Caki2 (cell line): Measurements from ENCODE around the gene SKAP1. TPM values are rescaled to one million over a fixed set of nuclear protein-coding genes. Genes with fewer than 3 reads are reported as not detected.

Experiments used
- DNase-seq: peaks from one replicate; pipeline ENCODE4 v3.0.0-alpha.2; 2015; ENCODE audit warnings: low read depth
- in situ Hi-C: cut with HindIII; loops from 2 replicates; pipeline ENCODE4 v1.10.0; 2016; ENCODE audit warnings: low sequenced_read_pairs, low pct_unique_long_range_greater_than_20kb, mixed read lengths
- total RNA-seq: library from RNA; depleted of rRNA; stranded (reverse); fragments of >200 nt; shearing (Covaris generic); gene quantifications from 2 replicates; pipeline ENCODE4 v1.2.3, GENCODE V29; 2014; ENCODE audit warnings: low replicate concordance; rRNA removed

SKAP1 gene
- 0.88 TPM in 1 of 2 replicates, not detected in the other for total RNA-seq

- no peak for DNase-seq
- in situ Hi-C loops: no loop called here
Observed at GRCh38 chr17:48429638-48430586, at the start of gene SKAP1. SKAP1 (minus strand) TSS chr17:48430214.

DNA sequence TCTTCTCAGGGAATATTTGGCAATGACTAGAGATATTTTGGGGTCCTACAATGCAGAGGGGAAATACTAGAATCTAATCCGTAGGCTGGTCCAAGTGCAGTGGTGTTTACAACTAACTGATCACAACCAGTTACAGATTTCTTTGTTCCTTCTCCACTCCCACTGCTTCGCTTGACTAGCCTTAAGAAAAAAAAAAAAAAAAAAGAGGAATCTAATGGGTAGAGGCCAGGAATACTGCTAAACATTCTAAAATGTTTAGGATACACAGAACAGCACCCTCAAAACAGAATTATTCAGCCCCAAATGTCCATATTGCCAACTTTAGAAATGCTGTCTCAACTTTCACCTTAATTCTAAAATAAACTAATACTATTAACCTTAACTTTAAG lies 49.0 kb upstream of the SKAP1 start:
- DNase-seq: peak; percentile 55

DNA sequence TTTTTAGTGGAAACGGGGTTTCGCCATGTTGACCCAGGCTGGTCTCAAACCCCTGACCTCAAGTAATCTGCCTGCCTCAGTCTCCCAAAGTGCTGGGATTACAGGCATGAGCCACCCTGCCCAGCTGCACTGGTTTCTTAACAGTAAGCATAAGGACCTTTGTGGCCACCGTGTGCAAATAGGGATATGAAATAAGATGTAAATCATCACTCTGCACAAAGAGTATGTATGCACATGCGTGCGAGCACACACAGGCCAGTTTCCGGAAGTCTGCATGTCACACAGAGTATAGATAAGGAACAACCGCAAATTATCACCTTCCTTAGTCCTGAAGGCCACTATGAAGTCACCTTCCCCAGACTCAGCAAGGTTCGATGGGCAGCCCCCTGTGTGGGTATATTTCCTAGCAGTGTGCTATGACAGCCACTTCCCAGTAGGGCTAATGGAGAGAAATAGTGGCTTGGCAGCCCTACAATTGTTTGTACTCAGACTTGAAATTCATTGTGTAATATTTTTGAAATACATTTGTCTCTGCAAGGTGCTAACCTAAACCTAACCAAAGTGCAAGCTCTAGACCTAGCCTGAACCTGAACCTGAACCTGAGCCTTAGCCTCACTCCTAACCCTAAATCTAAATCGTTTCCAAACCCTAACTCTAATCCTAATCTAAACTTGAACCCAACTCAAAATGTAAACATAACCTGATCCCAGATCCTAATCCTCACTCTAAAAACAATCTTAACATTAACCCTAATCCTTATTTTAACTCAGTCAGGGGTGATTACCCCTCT lies 48.4 kb upstream of the SKAP1 start:
- in situ Hi-C loops: no loop called here
- DNase-seq: no peak

More for the DNA sequence above, 49.0 kb upstream of the SKAP1 start:
- in situ Hi-C loops: no loop called here

- no peak for DNase-seq
- in situ Hi-C loops: no loop called here
Observed at GRCh38 chr17:48477221-48477620, 47.2 kb upstream of the SKAP1 start.

GRCh38 chr17:48472411-48473281 lies 42.6 kb upstream of the SKAP1 start:
- DNase-seq: peak; percentile 88
- in situ Hi-C loops: no loop called here

- DNase-seq: no peak
- in situ Hi-C loops: no loop called here
Observed at GRCh38 chr17:48471817-48472410, 41.9 kb upstream of the SKAP1 start.

GRCh38 chr17:48470388-48471034 lies 40.5 kb upstream of the SKAP1 start:
- in situ Hi-C loops: no loop called here
- no peak for DNase-seq

DNA sequence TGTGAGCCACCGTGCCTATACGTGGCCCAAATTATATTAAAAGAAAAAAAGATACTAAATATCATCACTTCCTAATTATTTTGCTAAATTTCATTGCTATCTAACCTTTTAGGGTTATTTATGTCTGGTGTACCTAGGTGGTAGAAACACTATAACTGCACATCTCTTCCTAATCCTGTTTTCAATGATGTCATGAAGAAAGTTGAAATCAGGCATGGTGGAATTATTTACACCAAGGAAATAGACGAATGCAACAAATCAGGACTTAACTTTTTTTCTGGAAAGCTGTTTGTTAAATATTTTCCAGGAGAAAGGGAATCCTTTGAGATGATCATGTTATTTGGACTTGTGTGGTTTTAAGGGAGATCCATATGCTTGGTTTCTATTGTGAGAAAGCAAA lies 39.2 kb upstream of the SKAP1 start:
- in situ Hi-C loops: no loop called here
- DNase-seq: no peak

GRCh38 chr17:48468299-48468698 lies 38.3 kb upstream of the SKAP1 start:
- in situ Hi-C loops: no loop called here
- DNase-seq: no peak

DNA sequence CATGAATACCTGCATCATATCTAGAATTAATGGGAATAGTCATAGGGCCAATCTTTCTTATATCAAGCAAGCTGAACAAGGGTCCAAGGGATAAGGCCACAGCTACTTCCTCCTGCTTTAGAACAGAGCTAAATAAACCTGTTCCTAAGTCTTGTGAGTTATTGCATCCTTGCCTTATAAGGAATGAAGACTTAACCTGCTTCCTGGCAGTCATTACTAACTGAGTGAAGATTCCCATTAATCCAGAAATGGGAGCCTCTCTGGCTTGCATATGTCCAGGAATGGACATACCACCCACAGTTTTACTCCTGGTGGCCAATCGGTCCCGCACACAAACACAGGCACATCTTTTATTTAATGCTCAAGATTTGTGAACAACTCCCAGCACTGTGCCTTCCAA lies 35.9 kb upstream of the SKAP1 start:
- in situ Hi-C loops: no loop called here
- no peak for DNase-seq

DNA sequence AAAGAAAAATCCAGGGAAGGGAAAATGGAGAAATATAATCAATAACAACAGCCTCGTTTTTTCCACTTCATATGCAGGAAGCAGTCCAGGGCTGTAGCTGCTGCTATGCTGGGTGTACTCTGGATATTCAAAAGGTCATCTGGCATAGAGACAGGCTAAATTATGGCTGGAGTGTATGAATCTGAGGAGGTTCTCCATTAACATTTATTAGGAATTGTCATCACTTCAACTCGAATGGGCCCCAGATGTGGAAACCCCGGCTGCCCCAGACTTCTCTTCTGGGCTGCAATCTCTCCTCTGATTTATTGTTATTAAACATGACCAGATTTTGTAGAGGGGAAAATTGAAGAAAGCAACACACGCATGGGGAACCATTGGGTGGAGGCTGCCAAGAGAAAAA lies 33.5 kb upstream of the SKAP1 start:
- in situ Hi-C loops: no loop called here
- no peak for DNase-seq

DNA sequence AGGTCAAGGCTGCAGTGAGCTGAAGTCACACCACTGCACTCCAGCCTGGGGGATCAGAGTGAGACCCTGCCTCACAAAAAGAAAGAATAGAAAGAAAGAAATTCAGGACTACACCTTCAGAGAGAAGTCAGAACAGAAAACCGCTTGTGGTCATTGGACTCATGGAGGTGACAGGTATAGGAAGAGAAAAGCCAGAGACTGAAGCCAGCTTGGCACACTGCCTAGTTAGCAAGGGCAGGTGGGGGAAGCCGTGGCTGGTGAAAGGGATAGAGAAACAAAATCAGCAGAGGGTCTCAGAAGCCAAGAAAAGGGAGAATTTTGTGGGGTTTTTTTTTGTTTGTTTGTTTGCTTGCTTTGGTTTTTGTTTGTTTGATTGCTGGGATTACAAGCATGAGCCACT lies 32.9 kb upstream of the SKAP1 start:
- in situ Hi-C loops: no loop called here
- no peak for DNase-seq

GRCh38 chr17:48460052-48460451 lies 30.0 kb upstream of the SKAP1 start:
- no peak for DNase-seq
- in situ Hi-C loops: no loop called here

DNA sequence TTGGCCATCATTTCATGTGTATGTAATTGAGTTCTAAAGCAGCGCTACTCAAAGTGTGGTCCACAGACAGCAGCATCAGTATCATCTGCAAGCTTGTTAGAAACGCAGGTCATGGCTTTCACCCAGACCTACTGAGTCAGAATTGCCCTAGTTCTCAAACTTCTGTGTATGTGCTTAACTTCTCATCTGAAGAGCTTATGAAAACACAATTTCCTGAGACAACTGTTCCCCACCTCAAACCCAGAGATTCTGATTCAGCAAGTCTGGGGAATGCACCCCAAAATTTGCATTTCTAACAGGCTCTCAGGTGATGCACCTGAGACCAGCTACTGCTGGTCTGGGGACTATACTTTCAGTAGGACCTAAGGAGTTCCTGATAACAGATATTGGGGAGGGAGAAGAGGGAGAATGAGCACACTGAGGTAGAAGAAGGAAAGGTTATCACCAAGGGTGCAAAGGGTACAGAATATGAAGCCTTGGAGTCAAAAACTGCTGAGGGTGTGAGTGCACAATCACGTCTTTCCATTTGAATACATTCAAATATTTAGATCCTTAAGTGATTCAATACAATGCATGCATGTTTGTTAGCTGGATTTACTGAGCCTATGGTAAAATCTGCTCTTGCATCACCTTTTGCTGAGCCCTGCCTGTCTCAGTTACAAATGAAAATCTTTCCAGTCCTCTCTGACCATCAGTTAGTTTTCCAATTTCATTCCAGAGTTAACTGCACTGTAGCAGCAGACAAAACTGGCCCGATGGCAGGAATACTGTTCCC lies 29.2 kb upstream of the SKAP1 start:
- no peak for DNase-seq
- in situ Hi-C loops: no loop called here

DNA sequence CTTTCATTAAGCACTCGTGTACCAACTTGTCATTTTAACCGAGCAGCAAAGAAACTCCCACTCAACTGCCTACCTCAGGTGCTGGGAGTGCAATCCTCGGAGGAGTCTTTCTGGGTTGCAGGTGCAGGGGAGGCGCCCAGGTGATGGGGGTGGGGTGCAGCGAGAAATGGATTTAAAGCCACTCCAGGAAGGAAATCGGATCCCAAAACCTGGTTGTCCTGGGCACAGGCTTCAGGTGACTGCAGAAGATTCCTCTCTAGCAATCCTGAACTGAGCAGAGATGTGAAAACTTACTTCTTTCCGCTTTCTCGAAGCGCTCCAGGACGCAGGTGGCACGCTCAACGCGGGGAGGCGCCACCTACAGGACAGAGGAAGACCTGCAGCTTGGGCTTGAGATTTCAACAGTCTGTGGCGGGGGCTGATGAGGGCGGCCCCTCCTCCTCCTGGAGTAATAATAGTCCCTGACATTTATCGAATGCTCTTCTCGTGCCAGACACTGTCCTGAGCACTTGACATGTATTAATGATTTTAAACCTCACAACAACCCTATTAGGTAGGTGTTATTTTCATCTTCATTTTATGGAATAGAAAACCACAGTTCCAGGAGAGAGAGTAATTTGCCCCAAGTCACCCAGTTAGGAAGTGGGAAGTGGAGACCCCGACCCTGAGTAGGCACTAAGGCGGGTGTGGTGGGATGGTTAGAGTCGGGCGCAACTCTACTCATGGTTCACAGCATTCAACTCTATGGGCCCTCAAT lies 27.2 kb upstream of the SKAP1 start:
- DNase-seq: peak; percentile 56
- in situ Hi-C loops: no loop called here

DNA sequence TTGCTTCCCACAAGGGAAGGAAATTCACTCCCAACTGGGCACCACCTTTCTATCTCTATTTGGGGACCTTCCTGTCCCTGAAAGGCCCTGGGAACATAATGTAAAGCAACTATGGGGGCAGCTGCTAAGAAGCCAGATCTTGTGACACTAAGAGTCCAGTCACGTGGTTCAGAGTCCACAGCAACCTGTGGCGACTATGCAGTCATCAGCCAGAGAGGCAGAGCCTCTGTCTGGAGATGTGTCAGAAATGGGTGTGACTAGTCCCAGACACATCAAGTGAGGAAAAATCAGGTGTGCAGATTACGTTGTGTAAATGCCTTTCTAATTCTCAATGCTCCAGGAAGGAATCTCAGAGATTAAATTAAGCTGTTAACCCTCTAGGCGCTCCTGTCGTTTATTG lies 26.6 kb upstream of the SKAP1 start:
- in situ Hi-C loops: no loop called here

More for the DNA sequence above, 26.6 kb upstream of the SKAP1 start:
- peak; percentile 66 for DNase-seq
